ENCODE data around the gene SEZ6.

The SEZ6 gene

GRCh38 chr17:29036584-29036983, 30.8 kb upstream of the SEZ6 start:
- no peak for DNase-seq

GRCh38 chr17:29034510-29034909, 28.7 kb upstream of the SEZ6 start:
- no peak for DNase-seq

GRCh38 chr17:29032857-29033197, 27.0 kb upstream of the SEZ6 start:
- no peak for DNase-seq

GRCh38 chr17:29032013-29032856, 26.4 kb upstream of the SEZ6 start:
- no peak for DNase-seq

GRCh38 chr17:29031488-29031887, 25.7 kb upstream of the SEZ6 start:
- no peak for DNase-seq

GRCh38 chr17:29024316-29024952, 18.6 kb upstream of the SEZ6 start:
- DNase-seq: no peak

- DNase-seq: no peak
Observed at GRCh38 chr17:29022074-29022473, 16.2 kb upstream of the SEZ6 start.

GRCh38 chr17:29021226-29021625, 15.4 kb upstream of the SEZ6 start:
- no peak for DNase-seq

GRCh38 chr17:29020576-29020975, 14.7 kb upstream of the SEZ6 start:
- no peak for DNase-seq

- DNase-seq: peak; percentile 66
Observed at GRCh38 chr17:29019475-29020181, 13.8 kb upstream of the SEZ6 start.

GRCh38 chr17:29018788-29019474, 13.1 kb upstream of the SEZ6 start:
- no peak for DNase-seq

- DNase-seq: no peak
Observed at GRCh38 chr17:29016345-29017210, 10.7 kb upstream of the SEZ6 start.

- DNase-seq: no peak
Observed at GRCh38 chr17:29014716-29015115, 8.9 kb upstream of the SEZ6 start.

- no peak for DNase-seq
Observed at GRCh38 chr17:29012535-29012934, 6.7 kb upstream of the SEZ6 start.

- no peak for DNase-seq
Observed at GRCh38 chr17:29010586-29010985, 4.8 kb upstream of the SEZ6 start.

- DNase-seq: no peak
Observed at GRCh38 chr17:29010129-29010528, 4.3 kb upstream of the SEZ6 start.

GRCh38 chr17:29008591-29008990, 2.8 kb upstream of the SEZ6 start:
- DNase-seq: no peak

GRCh38 chr17:29007860-29008455, 2.1 kb upstream of the SEZ6 start:
- DNase-seq: no peak

GRCh38 chr17:29007456-29007855, 1.6 kb upstream of the SEZ6 start:
- DNase-seq: no peak

GRCh38 chr17:29004081-29004692, 1.6 kb downstream of the SEZ6 start:
- DNase-seq: no peak

- no peak for DNase-seq
Observed at GRCh38 chr17:29003289-29003688, 2.5 kb downstream of the SEZ6 start.
